ENCODE data around the gene HSPG2.
"Not testable (repeated sequence)": the region's sequence is repeated elsewhere in the genome, so short reads cannot be mapped to it uniquely, and the experiment has no call there.

DNA sequence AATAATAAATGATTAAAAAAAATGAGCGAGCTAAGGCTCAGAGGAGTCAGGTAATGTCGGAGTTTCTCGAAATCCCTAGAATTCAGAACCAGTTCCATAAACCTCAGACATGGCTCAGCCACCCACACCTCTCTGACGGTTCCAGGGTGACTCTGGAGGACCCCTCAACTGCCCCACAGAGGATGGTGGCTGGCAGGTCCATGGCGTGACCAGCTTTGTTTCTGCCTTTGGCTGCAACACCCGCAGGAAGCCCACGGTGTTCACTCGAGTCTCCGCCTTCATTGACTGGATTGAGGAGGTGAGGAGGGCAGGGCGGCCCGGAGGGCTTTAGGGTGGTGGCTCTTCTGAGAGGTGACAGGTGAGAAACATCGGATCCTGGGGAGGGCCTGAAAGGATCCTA lies 49.3 kb upstream of the HSPG2 start:
- TF ChIP-seq, protein P1, sequence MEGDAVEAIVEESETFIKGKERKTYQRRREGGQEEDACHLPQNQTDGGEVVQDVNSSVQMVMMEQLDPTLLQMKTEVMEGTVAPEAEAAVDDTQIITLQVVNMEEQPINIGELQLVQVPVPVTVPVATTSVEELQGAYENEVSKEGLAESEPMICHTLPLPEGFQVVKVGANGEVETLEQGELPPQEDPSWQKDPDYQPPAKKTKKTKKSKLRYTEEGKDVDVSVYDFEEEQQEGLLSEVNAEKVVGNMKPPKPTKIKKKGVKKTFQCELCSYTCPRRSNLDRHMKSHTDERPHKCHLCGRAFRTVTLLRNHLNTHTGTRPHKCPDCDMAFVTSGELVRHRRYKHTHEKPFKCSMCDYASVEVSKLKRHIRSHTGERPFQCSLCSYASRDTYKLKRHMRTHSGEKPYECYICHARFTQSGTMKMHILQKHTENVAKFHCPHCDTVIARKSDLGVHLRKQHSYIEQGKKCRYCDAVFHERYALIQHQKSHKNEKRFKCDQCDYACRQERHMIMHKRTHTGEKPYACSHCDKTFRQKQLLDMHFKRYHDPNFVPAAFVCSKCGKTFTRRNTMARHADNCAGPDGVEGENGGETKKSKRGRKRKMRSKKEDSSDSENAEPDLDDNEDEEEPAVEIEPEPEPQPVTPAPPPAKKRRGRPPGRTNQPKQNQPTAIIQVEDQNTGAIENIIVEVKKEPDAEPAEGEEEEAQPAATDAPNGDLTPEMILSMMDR (conservative IDR thresholded peaks at IDR 0.05; ENCODE audit: low read length) = not testable (repeated sequence)
- TF ChIP-seq EZH2phosphoT487 (IDR thresholded peaks at IDR 0.05; ENCODE audit: borderline replicate concordance, low read depth, low read length) = not testable (repeated sequence)
